ENCODE results near the gene LRBA. TPM values are rescaled to one million over a fixed set of nuclear protein-coding genes. Genes with fewer than 3 reads are reported as not detected.
A peak's percentile ranks its signal among the peaks of the same experiment; 100 is the strongest.

Gene LRBA
- total and polyA plus RNA-seq, 2 donors (not counting 3 experiments of a cell fraction or from before 2014, with no cell fraction given), result 18.0 to 35.1 TPM

DNA sequence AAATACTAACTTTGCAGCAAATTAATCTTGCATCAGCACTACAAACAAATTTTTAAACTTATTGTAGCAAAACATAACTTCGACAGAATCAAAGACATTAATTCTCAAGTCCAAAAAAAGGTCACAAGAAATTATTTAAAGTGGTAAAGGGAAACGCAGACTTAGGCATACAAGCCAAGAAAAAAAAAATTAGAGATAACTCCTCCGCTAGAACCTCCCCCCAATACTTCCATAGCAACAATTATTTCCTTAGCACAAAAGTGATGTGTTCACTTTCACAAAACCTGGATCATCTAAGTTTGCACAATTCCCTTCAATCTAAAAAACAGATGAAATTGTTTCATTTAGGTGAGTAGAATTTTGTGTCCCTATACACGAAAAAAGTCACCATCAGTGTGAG, 1.1 kb downstream of the LRBA start:
- no peak for TF ChIP-seq MYC (IDR thresholded peaks at IDR 0.05; ENCODE audit: low read depth, low read length)
- no peak for TF ChIP-seq GATA2 (IDR thresholded peaks at IDR 0.05; ENCODE audit: insufficient read depth, insufficient read length, low read depth, low read length)
- intact Hi-C loops (cut with micrococcal nuclease) (loop anchor here (5.0 kb wide), 2 partner anchors 52 to 1668 kb away; no protein-coding TSS in a partner anchor), dilution Hi-C loops (cut with MboI; ENCODE audit: extremely low pct_ligation_motif_present, low sequenced_read_pairs) (no loop called here)
- H3K36me3 ChIP-seq (ENCODE audit: control insufficient read depth in 2 of 2, extremely low read depth in 1 of 2, insufficient read depth in 2 of 2, low read length in 2 of 2), result no peaks in the 10 kb centered on the region
- FAIRE-seq (no peak), DNase-seq (ENCODE audit: low read depth, low spot score) (peak; percentile 51)
- H3K9me1 ChIP-seq (replicated peaks; ENCODE audit: control insufficient read depth, extremely low read depth, insufficient read depth, low read length), result no peaks in the 10 kb centered on the region
- no TSS peak for BruUV-seq (replicated peaks)
- H3K27ac ChIP-seq (ENCODE audit: insufficient read depth, low read depth, low read length), result no peak overlapping the region
- H3K4me2 ChIP-seq (ENCODE audit: insufficient read depth, low read length), result peak overlapping the region; percentile 78
- no peaks in the 10 kb centered on the region for H3K27me3 ChIP-seq (ENCODE audit: control insufficient read depth in 2 of 2, insufficient read depth in 2 of 2, low read length in 2 of 2)
- no peaks in the 10 kb centered on the region for H4K20me1 ChIP-seq (replicated peaks; ENCODE audit: control insufficient read depth, extremely low read depth, insufficient read depth, low read length)
- H3K9ac ChIP-seq (replicated peaks; ENCODE audit: extremely low read depth, insufficient read depth, low read length), result peak overlapping the region; percentile 89
- ChIA-PET CTCF (interaction anchor here (0.6 kb wide), 1 partner anchor 1337 kb away, joined by 3 read pairs; no protein-coding TSS in a partner anchor), POLR2A (interaction anchor here (0.9 kb wide), 1 partner anchor 18 kb away, joined by 3 read pairs; no protein-coding TSS in a partner anchor)
- peak overlapping the region; percentile 44 to 95 (median 84) for H3K4me3 ChIP-seq (replicated peaks in 1 of 3; ENCODE audit: insufficient read depth in 1 of 3, low read depth in 1 of 3, low read length in 3 of 3)
- peaks cover 19% of the 10 kb centered on the region for H3K4me1 ChIP-seq (ENCODE audit: control insufficient read depth, extremely low read depth, insufficient read depth, low read length)
- no peak overlapping the region for H2AFZ ChIP-seq (ENCODE audit: low read depth, low read length)
- no peaks in the 10 kb centered on the region for H3K9me3 ChIP-seq (replicated peaks; ENCODE audit: control insufficient read depth, insufficient read depth, low read length)
- H3K79me2 ChIP-seq (ENCODE audit: control insufficient read depth, insufficient read depth, low read length), result peaks cover 23% of the 10 kb centered on the region

DNA sequence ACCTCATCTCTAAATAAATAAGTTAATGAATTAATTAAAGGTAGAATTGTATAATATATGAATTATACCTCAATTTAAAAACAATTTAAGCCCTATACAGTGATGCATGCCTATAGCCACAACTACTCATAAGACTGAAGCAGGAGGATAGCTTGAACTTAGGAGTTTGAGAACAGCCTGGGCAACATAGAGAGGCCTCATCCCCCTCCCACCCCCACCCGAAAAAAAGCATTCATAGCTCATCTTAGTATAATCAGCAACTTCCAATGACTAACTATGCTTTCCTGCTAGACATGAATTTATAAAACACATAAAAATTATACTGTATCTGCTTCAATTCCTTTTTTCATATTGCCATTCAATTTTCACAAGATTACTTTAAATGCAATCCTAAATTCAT, 1.6 kb downstream of the LRBA start:
- TF ChIP-seq POLR2AphosphoS5 (IDR thresholded peaks at IDR 0.05; ENCODE audit: insufficient read depth, low read depth, low read length), result no peak
- TF ChIP-seq GATA2 (IDR thresholded peaks at IDR 0.05; ENCODE audit: insufficient read depth, insufficient read length, low read depth, low read length), result no peak
- TF ChIP-seq, protein P1, sequence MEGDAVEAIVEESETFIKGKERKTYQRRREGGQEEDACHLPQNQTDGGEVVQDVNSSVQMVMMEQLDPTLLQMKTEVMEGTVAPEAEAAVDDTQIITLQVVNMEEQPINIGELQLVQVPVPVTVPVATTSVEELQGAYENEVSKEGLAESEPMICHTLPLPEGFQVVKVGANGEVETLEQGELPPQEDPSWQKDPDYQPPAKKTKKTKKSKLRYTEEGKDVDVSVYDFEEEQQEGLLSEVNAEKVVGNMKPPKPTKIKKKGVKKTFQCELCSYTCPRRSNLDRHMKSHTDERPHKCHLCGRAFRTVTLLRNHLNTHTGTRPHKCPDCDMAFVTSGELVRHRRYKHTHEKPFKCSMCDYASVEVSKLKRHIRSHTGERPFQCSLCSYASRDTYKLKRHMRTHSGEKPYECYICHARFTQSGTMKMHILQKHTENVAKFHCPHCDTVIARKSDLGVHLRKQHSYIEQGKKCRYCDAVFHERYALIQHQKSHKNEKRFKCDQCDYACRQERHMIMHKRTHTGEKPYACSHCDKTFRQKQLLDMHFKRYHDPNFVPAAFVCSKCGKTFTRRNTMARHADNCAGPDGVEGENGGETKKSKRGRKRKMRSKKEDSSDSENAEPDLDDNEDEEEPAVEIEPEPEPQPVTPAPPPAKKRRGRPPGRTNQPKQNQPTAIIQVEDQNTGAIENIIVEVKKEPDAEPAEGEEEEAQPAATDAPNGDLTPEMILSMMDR (IDR thresholded peaks at IDR 0.05; ENCODE audit: extremely low read depth in 1 of 2, insufficient read depth in 1 of 2, low read depth in 1 of 2, low read length in 2 of 2), result no peak
- TF ChIP-seq JUN (IDR thresholded peaks at IDR 0.05; ENCODE audit: borderline replicate concordance, insufficient read depth, insufficient read length, low read depth), result no peak
- TF ChIP-seq, protein P2, sequence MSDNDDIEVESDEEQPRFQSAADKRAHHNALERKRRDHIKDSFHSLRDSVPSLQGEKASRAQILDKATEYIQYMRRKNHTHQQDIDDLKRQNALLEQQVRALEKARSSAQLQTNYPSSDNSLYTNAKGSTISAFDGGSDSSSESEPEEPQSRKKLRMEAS (IDR thresholded peaks at IDR 0.05; ENCODE audit: insufficient read depth, insufficient read length), result no peak
- TF ChIP-seq POLR2A (IDR thresholded peaks at IDR 0.05; ENCODE audit: low read depth, low read length), result no peak
- no peak for TF ChIP-seq EZH2 (IDR thresholded peaks at IDR 0.05; ENCODE audit: borderline replicate concordance, low read depth, low read length, severe bottlenecking)
- TF ChIP-seq FOS (IDR thresholded peaks at IDR 0.05; ENCODE audit: borderline replicate concordance, insufficient read depth, low read length), result no peak
- TF ChIP-seq MYC (IDR thresholded peaks at IDR 0.05; ENCODE audit: low read depth, low read length), result no peak
- no peak overlapping the region for H2AFZ ChIP-seq (ENCODE audit: low read depth, low read length)
- no peak overlapping the region for H3K27ac ChIP-seq (ENCODE audit: insufficient read depth, low read depth, low read length)
- dilution Hi-C loops (cut with MboI; ENCODE audit: extremely low pct_ligation_motif_present, low sequenced_read_pairs), result no loop called here
- H3K79me2 ChIP-seq (ENCODE audit: control insufficient read depth, insufficient read depth, low read length), result peaks cover 23% of the 10 kb centered on the region
- H3K27me3 ChIP-seq (ENCODE audit: control insufficient read depth in 2 of 2, insufficient read depth in 2 of 2, low read length in 2 of 2), result no peaks in the 10 kb centered on the region
- no TSS peak for BruUV-seq (replicated peaks)
- FAIRE-seq (no peak), DNase-seq (ENCODE audit: low read depth, low spot score) (peak; percentile 19)
- POLR2A ChIA-PET, result interaction anchor here (0.9 kb wide), 1 partner anchor 19 kb away, joined by 3 read pairs; no protein-coding TSS in a partner anchor
- H3K9ac ChIP-seq (replicated peaks; ENCODE audit: extremely low read depth, insufficient read depth, low read length), result no peak overlapping the region
- CTCF ChIA-PET, result interaction anchor here (0.6 to 1.5 kb wide), 2 partner anchors 105 to 1338 kb away, joined by 3 to 5 read pairs; no protein-coding TSS in a partner anchor
- no peaks in the 10 kb centered on the region for H3K36me3 ChIP-seq (ENCODE audit: control insufficient read depth in 2 of 2, extremely low read depth in 1 of 2, insufficient read depth in 2 of 2, low read length in 2 of 2)
- peaks cover 19% of the 10 kb centered on the region for H3K4me1 ChIP-seq (ENCODE audit: control insufficient read depth, extremely low read depth, insufficient read depth, low read length)
- H3K4me2 ChIP-seq (ENCODE audit: insufficient read depth, low read length), result peak overlapping the region; percentile 78
- no peaks in the 10 kb centered on the region for H4K20me1 ChIP-seq (replicated peaks; ENCODE audit: control insufficient read depth, extremely low read depth, insufficient read depth, low read length)
- no peaks in the 10 kb centered on the region for H3K9me1 ChIP-seq (replicated peaks; ENCODE audit: control insufficient read depth, extremely low read depth, insufficient read depth, low read length)
- no peaks in the 10 kb centered on the region for H3K9me3 ChIP-seq (replicated peaks; ENCODE audit: control insufficient read depth, insufficient read depth, low read length)
- peak overlapping the region in 2 of 3 experiments; percentile 44 to 84 for H3K4me3 ChIP-seq (replicated peaks in 1 of 3; ENCODE audit: insufficient read depth in 1 of 3, low read depth in 1 of 3, low read length in 3 of 3)
- intact Hi-C loops (cut with micrococcal nuclease), result loop anchor here (5.0 kb wide), 2 partner anchors 51 to 1669 kb away; no protein-coding TSS in a partner anchor
